Measurements from ENCODE around the gene ASXL2. TPM values are rescaled to one million over a fixed set of nuclear protein-coding genes. Genes with fewer than 3 reads are reported as not detected.
"Not testable (repeated sequence)": the region's sequence is repeated elsewhere in the genome, so short reads cannot be mapped to it uniquely, and the experiment has no call there.

Gene ASXL2
- total RNA-seq, 1 donor from 2014 or later: 32.7 TPM

DNA sequence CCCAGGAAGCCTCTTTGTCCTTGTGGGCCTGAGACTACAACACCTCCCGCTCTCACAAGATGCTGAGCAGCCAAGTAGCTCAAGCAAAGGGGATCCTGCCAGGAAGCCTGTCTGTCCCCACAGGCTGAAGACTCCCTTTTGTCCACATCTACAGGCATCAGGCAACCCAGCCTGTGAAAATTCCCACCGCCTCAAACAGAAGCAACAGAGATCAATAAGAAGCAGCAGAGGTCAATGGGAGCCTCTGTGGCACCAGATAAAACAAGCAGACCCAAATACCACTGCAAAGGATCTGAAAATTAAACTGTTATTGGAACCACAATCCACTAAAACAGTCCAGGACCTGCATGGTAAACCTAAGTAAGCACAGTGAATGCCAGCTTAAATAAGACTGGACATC is 48.5 kb downstream of the ASXL2 start:
- H3K27ac Mint-ChIP-seq (ENCODE audit: unreplicated experiment): no peak overlapping the region

DNA sequence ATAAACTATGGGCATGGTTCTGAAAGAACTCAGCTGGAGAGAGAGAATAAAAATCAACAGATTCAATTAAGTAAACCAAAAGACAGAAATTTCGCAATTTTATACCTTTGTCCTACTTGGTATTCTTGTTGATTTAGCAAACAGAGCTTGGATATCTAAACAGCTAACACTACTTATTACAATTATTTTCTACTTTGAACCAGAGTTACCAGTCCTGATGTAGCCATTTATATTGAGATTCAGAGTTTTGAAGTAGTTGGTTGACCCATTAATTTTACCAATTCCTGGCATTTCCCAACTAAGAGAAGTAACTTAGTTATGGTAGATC is 48.9 kb downstream of the ASXL2 start:
- H3K36me3 Mint-ChIP-seq (ENCODE audit: unreplicated experiment): peaks cover 23% of the 10 kb centered on the region
- TF ChIP-seq, protein P1, sequence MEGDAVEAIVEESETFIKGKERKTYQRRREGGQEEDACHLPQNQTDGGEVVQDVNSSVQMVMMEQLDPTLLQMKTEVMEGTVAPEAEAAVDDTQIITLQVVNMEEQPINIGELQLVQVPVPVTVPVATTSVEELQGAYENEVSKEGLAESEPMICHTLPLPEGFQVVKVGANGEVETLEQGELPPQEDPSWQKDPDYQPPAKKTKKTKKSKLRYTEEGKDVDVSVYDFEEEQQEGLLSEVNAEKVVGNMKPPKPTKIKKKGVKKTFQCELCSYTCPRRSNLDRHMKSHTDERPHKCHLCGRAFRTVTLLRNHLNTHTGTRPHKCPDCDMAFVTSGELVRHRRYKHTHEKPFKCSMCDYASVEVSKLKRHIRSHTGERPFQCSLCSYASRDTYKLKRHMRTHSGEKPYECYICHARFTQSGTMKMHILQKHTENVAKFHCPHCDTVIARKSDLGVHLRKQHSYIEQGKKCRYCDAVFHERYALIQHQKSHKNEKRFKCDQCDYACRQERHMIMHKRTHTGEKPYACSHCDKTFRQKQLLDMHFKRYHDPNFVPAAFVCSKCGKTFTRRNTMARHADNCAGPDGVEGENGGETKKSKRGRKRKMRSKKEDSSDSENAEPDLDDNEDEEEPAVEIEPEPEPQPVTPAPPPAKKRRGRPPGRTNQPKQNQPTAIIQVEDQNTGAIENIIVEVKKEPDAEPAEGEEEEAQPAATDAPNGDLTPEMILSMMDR (IDR thresholded peaks at IDR 0.05): no peak
- no peak for DNase-seq (ENCODE audit: extremely low spot score, unreplicated experiment)
- no peak overlapping the region for H3K4me3 Mint-ChIP-seq (ENCODE audit: unreplicated experiment)
- no peaks in the 10 kb centered on the region for H3K27me3 Mint-ChIP-seq (ENCODE audit: unreplicated experiment)
- no peak overlapping the region for H3K27ac Mint-ChIP-seq (ENCODE audit: unreplicated experiment)
- peaks cover 14% of the 10 kb centered on the region for H3K4me1 Mint-ChIP-seq (ENCODE audit: unreplicated experiment)
- H3K9me3 Mint-ChIP-seq (ENCODE audit: unreplicated experiment): peaks cover 16% of the 10 kb centered on the region

More for the DNA sequence above, 48.5 kb downstream of the ASXL2 start:
- Mint-ChIP-seq H3K4me3 (ENCODE audit: unreplicated experiment) (no peak overlapping the region), H3K9me3 (ENCODE audit: unreplicated experiment) (peaks cover 16% of the 10 kb centered on the region), H3K36me3 (ENCODE audit: unreplicated experiment) (peaks cover 23% of the 10 kb centered on the region), H3K27me3 (ENCODE audit: unreplicated experiment) (no peaks in the 10 kb centered on the region), H3K4me1 (ENCODE audit: unreplicated experiment) (peaks cover 14% of the 10 kb centered on the region)
- no peak for DNase-seq (ENCODE audit: extremely low spot score, unreplicated experiment)
- TF ChIP-seq, protein P1 (IDR thresholded peaks at IDR 0.05): no peak

DNA sequence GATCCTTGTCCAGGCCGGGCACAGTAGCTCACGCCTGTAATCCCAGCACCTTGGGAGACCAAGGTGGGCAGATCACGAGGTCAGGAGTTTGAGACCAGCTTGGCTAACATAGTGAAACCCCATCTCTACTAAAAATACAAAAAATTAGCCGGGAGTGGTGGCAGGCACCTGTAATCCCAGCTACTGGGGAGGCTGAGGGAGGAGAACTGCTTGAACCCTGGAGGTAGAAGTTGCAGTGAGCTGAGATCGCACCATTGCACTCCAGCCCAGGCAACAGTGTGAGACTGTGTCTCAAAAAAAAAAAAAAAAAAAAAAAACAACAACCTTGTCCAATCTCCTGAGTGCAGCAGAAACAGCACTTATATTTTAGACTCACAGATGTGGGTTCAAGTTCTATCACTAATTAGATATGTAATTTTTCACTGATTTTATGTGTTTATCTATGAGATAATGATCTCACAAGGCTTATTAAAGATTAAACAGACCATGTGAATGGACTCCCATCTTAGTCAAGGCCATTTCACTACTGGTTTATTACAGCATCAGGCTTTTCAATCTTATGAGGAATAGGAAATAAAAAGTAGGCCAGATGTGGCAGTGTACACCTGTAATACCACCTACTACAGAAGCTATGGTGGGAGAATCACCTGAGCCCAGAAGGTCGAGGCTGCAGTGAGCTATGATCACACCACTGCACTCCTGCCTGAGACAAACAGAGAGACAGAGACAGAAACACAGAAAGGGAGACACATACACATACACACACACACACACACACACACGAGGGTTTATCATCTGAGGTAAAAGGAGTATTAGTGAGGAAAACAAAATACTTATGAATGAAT is 49.5 kb downstream of the ASXL2 start:
- not testable (repeated sequence) for H3K27ac Mint-ChIP-seq (ENCODE audit: unreplicated experiment)
- peaks cover 13% of the 10 kb centered on the region for H3K4me1 Mint-ChIP-seq (ENCODE audit: unreplicated experiment)

DNA sequence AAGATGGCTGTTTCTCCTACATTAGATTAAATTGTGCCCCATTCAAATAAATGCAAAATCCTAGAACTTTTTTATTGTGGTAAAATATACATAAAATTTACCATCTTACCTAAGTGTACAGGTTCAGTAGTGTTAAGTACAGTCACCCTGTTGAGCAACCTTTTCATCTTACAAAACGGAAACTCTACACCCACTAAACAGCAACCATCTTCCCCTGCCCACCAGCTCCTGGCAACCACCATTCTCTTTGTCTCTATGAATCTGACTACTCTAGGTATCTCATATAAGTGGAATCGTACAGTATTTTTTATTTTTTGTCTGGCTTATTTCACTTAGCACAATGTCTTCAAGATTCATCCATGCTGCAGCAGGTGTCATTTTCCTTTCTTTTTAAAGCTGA is 53.0 kb downstream of the ASXL2 start:
- H3K4me1 Mint-ChIP-seq (ENCODE audit: unreplicated experiment): peaks cover 21% of the 10 kb centered on the region
- TF ChIP-seq, protein P1 (IDR thresholded peaks at IDR 0.05): no peak
- H3K9me3 Mint-ChIP-seq (ENCODE audit: unreplicated experiment): peaks cover 4% of the 10 kb centered on the region
- peaks cover 7% of the 10 kb centered on the region for H3K36me3 Mint-ChIP-seq (ENCODE audit: unreplicated experiment)
- no peak overlapping the region for H3K27ac Mint-ChIP-seq (ENCODE audit: unreplicated experiment)
- DNase-seq (ENCODE audit: extremely low spot score, unreplicated experiment): no peak
- no peaks in the 10 kb centered on the region for H3K27me3 Mint-ChIP-seq (ENCODE audit: unreplicated experiment)
- no peak overlapping the region for H3K4me3 Mint-ChIP-seq (ENCODE audit: unreplicated experiment)

More for the DNA sequence above, 49.5 kb downstream of the ASXL2 start:
- Mint-ChIP-seq H3K36me3 (ENCODE audit: unreplicated experiment) (peaks cover 21% of the 10 kb centered on the region), H3K9me3 (ENCODE audit: unreplicated experiment) (peaks cover 16% of the 10 kb centered on the region)
- H3K4me3 Mint-ChIP-seq (ENCODE audit: unreplicated experiment); H3K27me3 Mint-ChIP-seq (ENCODE audit: unreplicated experiment); DNase-seq (ENCODE audit: extremely low spot score, unreplicated experiment): not testable (repeated sequence)

DNA sequence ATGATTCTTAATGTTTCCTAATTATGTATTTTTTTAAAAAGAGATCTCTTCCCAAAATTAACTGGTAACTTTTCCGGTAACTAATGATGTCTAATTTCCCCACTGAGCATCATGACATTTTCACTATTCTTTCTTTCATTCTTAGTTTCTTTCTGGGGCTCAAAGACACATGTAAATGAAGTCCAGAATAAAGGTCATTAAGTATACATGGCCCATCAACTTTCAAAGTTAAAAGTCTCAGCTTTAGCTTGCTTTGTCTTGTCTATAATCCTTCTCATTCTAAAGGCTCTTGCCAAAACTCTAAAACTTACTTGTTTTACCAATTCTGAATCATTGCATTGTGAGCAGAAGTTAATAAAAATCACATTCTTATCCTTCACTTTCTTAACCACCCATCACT is 53.6 kb downstream of the ASXL2 start:
- TF ChIP-seq, protein P1 (IDR thresholded peaks at IDR 0.05): no peak
- DNase-seq (ENCODE audit: extremely low spot score, unreplicated experiment): no peak
- Mint-ChIP-seq H3K27ac (ENCODE audit: unreplicated experiment) (no peak overlapping the region), H3K9me3 (ENCODE audit: unreplicated experiment) (peaks cover 4% of the 10 kb centered on the region), H3K4me3 (ENCODE audit: unreplicated experiment) (no peak overlapping the region), H3K36me3 (ENCODE audit: unreplicated experiment) (peaks cover 7% of the 10 kb centered on the region), H3K27me3 (ENCODE audit: unreplicated experiment) (no peaks in the 10 kb centered on the region), H3K4me1 (ENCODE audit: unreplicated experiment) (peaks cover 21% of the 10 kb centered on the region)
